HepG2 (cell line): ENCODE measurements around the gene CNTD1. TPM values are rescaled to one million over a fixed set of nuclear protein-coding genes. Genes with fewer than 3 reads are reported as not detected.

ENCODE experiments used
- CBX5 ChIP-seq: sonication (generic); formaldehyde crosslinking; IDR thresholded peaks from 2 replicates; pipeline ENCODE4 v1.4.0; 2020; ENCODE audit warnings: missing genetic modification reagents, borderline replicate concordance
- FOSL1 ChIP-seq: sonication (generic); formaldehyde crosslinking; IDR thresholded peaks from 2 replicates; pipeline ENCODE4 v1.9.0; 2021; ENCODE audit warnings: missing genetic modification reagents, borderline replicate concordance
- HMG20B ChIP-seq: conservative IDR thresholded peaks from 2 replicates; pipeline ENCODE4 v1.6.1; 2016; ENCODE audit warnings: missing genetic modification reagents, missing compliant biosample characterization
- KAT8 ChIP-seq: IDR thresholded peaks from 2 replicates; pipeline ENCODE4 v1.6.1; 2016; ENCODE audit warnings: missing genetic modification reagents, missing compliant biosample characterization
- KLF16 ChIP-seq, 2 experiments: sonication (generic) in 1 of 2; formaldehyde crosslinking in 1 of 2; IDR thresholded peaks; 2 replicates each; pipeline versions ENCODE4 v1.6.1 to v1.8.0; 2016 to 2023; ENCODE audit warnings: missing genetic modification reagents in 2 of 2, missing compliant biosample characterization in 1 of 2
- NFE2L1 ChIP-seq: sonication (generic); formaldehyde crosslinking; IDR thresholded peaks from 2 replicates; pipeline ENCODE4 v1.4.0; 2020; ENCODE audit warnings: missing genetic modification reagents, mild to moderate bottlenecking, borderline replicate concordance
- RARG ChIP-seq: sonication (generic); formaldehyde crosslinking; IDR thresholded peaks from 2 replicates; pipeline ENCODE4 v1.4.0; 2020; ENCODE audit warnings: low read depth, mild to moderate bottlenecking, missing genetic modification reagents
- RXRB ChIP-seq: IDR thresholded peaks from 2 replicates; pipeline ENCODE4 v1.6.1; 2016; ENCODE audit warnings: borderline replicate concordance, missing genetic modification reagents, missing compliant biosample characterization
- SAP130 ChIP-seq: IDR thresholded peaks from 2 replicates; pipeline ENCODE4 v1.6.1; 2016; ENCODE audit warnings: low read depth
- SNAPC2 ChIP-seq: sonication (generic); formaldehyde crosslinking; IDR thresholded peaks from 2 replicates; pipeline ENCODE4 v1.8.1; 2022; ENCODE audit warnings: mild to moderate bottlenecking, missing genetic modification reagents
- STAT6 ChIP-seq: sonication (generic); formaldehyde crosslinking; IDR thresholded peaks from 2 replicates; pipeline ENCODE4 v1.4.0; 2020; ENCODE audit warnings: missing genetic modification reagents, mild to moderate bottlenecking, borderline replicate concordance
- ZBTB7A ChIP-seq: sonication (generic); formaldehyde crosslinking; IDR thresholded peaks from 2 replicates; pipeline ENCODE4 v1.8.0; 2022; ENCODE audit warnings: mild to moderate bottlenecking, missing genetic modification reagents
- ZC3H13 ChIP-seq: sonication (generic); formaldehyde crosslinking; IDR thresholded peaks from 2 replicates; pipeline ENCODE4 v1.8.1; 2023; ENCODE audit warnings: mild to moderate bottlenecking, missing genetic modification reagents, moderate library complexity
- ZFP90 ChIP-seq: sonication (generic); formaldehyde crosslinking; IDR thresholded peaks from 2 replicates; pipeline ENCODE4 v1.8.0; 2022; ENCODE audit warnings: missing genetic modification reagents, mild to moderate bottlenecking, inconsistent platforms, borderline replicate concordance
- ZNF263 ChIP-seq: sonication (generic); formaldehyde crosslinking; IDR thresholded peaks from 2 replicates; pipeline ENCODE4 v1.4.0; 2020; ENCODE audit warnings: missing genetic modification reagents
- ZNF687 ChIP-seq: sonication (generic); formaldehyde crosslinking; IDR thresholded peaks from 2 replicates; pipeline ENCODE4 v1.5.1; 2020; ENCODE audit warnings: mild to moderate bottlenecking, missing genetic modification reagents, moderate library complexity
- polyA plus RNA-seq, 8 experiments: library from polyadenylated mRNA; depleted of rRNA in 3 of 8; stranded (reverse) in 7 of 8; unstranded in 1 of 8; fragments of >200 nt; fragmentation: Illumina TruSeq in 4 of 8; extraction: Trizol in 4 of 8; gene quantifications; 2 replicates each; pipeline versions ENCODE4 v1.2.1 to v1.2.3, GENCODE V29; 2011 to 2016; ENCODE audit warnings: low read depth in 4 of 8, missing spikeins in 1 of 8, mixed read lengths in 1 of 8; ENCODE audit not compliant: insufficient read depth in 1 of 8
- total RNA-seq, 5 experiments: library from RNA; depleted of rRNA; stranded (reverse); fragments of >200 nt; fragmentation: Illumina TruSeq; extraction: Trizol; gene quantifications; 2 replicates each; pipeline ENCODE4 v1.2.3, GENCODE V29; 2016; ENCODE audit warnings: low read depth in 1 of 5
- TF ChIP-seq, protein P1 (sequence below): sonication (generic); formaldehyde crosslinking; IDR thresholded peaks from 2 replicates; pipeline ENCODE4 v1.4.0; 2020; ENCODE audit warnings: mild to moderate bottlenecking, missing genetic modification reagents
- TF ChIP-seq, protein P2 (sequence below): IDR thresholded peaks from 2 replicates; pipeline ENCODE4 v1.6.1; 2012; ENCODE audit warnings: low read depth, low read length, improper control_type of control experiment

CNTD1 gene
- total and polyA plus RNA-seq, 2 of the 13 experiments (the other 11 are each of a cell fraction or from before 2014, with no cell fraction given), result 0.11 to 0.15 TPM

DNA sequence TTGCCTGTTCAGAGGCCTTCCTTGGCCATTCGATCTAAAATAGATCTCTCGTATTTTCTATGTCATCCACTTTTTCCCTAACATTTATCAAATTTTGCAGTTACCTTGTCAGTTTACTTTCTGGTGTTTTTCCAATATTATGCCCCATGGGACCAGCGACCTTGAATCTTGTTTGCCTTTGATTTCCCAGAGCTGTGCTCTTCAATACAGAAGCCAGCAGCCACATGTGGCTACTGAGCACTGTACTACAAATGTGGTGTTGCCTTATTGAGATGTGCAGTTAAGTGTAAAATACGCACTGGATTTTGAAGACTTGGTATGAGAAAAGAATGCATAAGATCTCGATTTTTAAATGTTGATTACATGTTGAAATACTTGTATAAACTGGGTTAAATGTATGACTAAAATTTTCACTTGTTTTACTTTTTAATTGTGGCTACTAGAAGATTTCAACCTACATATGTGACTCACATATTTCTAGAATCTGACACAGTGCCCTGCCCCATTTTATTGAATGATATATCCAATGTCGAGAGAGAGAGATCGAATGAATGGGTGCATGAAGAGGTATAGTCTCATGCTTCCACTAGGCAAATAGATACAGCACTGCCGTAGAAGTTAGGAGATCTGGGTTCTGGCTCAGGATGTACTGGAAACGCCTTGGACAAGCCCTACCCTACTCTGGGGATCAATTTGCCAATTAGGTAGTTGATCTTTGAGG, 33.7 kb downstream of the CNTD1 start (continued):
- TF ChIP-seq RARG (no peak), CBX5 (CRISPR knock-in tag) (0 out of 2 replicates have a peak, but pooled peaks have one; percentile 15), FOSL1 (no peak), ZBTB7A (CRISPR knock-in tag) (0 out of 2 replicates have a peak, but pooled peaks have one; percentile 9), RXRB (CRISPR knock-in tag) (peak; percentile 47; the same call in 1 of the 2 replicates), ZFP90 (CRISPR knock-in tag) (no peak), ZNF263 (CRISPR knock-in tag) (peak; percentile 24; the same call in 1 of the 2 replicates), STAT6 (CRISPR knock-in tag) (0 out of 2 replicates have a peak, but pooled peaks have one; percentile 77), SAP130 (CRISPR knock-in tag) (peak; percentile 79), ZNF687 (CRISPR knock-in tag) (no peak), ZC3H13 (no peak), HMG20B (CRISPR knock-in tag) (no peak), NFE2L1 (no peak), KLF16 (CRISPR knock-in tag; IDR thresholded peaks at IDR 0.05) (peak in 1 of 2 experiments; percentile 25; a peak in 1 of 4 replicates), KAT8 (CRISPR knock-in tag) (no peak; the same call in 1 of the 2 replicates), SNAPC2 (CRISPR knock-in tag) (peak; percentile 65; the same call in 1 of the 2 replicates)
- TF ChIP-seq, protein P1, sequence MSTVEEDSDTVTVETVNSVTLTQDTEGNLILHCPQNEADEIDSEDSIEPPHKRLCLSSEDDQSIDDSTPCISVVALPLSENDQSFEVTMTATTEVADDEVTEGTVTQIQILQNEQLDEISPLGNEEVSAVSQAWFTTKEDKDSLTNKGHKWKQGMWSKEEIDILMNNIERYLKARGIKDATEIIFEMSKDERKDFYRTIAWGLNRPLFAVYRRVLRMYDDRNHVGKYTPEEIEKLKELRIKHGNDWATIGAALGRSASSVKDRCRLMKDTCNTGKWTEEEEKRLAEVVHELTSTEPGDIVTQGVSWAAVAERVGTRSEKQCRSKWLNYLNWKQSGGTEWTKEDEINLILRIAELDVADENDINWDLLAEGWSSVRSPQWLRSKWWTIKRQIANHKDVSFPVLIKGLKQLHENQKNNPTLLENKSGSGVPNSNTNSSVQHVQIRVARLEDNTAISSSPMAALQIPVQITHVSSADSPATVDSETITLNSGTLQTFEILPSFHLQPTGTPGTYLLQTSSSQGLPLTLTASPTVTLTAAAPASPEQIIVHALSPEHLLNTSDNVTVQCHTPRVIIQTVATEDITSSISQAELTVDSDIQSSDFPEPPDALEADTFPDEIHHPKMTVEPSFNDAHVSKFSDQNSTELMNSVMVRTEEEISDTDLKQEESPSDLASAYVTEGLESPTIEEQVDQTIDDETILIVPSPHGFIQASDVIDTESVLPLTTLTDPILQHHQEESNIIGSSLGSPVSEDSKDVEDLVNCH (CRISPR knock-in tag), result no peak
- TF ChIP-seq, protein P2, sequence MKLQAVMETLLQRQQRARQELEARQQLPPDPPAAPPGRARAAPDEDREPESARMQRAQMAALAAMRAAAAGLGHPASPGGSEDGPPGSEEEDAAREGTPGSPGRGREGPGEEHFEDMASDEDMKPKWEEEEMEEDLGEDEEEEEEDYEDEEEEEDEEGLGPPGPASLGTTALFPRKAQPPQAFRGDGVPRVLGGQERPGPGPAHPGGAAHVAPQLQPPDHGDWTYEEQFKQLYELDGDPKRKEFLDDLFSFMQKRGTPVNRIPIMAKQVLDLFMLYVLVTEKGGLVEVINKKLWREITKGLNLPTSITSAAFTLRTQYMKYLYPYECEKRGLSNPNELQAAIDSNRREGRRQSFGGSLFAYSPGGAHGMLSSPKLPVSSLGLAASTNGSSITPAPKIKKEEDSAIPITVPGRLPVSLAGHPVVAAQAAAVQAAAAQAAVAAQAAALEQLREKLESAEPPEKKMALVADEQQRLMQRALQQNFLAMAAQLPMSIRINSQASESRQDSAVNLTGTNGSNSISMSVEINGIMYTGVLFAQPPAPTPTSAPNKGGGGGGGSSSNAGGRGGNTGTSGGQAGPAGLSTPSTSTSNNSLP, result peak; percentile 69; the same call in 1 of the 2 replicates
